Measurements from ENCODE around the gene FGF19.

The FGF19 gene

DNA sequence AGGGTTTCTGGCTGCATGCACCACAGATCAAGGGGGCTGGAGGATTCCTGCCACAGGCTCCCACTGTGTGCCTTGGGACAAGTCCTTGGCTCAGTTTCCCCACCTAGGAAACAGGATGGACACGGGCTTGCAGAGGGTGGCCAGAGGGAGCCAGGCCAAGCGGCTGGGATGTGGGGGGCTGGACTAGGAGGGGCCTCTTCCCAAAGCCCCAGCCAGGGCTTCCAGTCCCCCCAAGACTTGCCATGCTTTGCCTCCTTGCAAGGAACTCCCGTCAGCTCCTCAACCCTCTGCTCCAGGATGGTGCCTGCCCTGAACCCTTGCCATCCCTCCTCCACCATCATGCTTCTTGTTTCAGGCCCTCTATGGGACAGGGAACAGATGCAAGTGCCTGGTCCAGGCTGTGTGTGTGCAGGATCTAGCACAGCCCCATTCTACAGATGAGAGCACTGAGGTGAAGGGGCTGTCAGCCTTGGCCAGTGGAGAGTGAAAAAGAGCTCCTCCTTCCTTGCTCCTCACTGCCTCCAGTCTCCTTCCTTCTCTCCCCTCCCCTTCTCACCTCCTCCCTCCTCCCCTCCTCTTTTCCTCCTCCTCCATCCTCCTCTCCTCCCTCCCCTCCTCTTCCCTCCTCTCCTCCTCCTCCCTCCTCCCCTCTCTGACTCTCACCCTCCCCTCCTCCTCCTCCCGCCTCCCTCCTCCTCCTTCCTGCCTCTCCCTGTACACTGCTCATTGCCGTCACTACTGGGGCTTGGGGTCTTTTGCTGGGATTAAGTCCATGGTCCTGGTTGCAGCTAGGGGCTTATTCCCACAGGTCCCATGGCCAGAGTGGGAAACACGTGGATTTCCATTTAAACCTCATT lies 13.3 kb upstream of the FGF19 start:
- no peak for DNase-seq (ENCODE audit: low read depth in 2 of 2)

DNA sequence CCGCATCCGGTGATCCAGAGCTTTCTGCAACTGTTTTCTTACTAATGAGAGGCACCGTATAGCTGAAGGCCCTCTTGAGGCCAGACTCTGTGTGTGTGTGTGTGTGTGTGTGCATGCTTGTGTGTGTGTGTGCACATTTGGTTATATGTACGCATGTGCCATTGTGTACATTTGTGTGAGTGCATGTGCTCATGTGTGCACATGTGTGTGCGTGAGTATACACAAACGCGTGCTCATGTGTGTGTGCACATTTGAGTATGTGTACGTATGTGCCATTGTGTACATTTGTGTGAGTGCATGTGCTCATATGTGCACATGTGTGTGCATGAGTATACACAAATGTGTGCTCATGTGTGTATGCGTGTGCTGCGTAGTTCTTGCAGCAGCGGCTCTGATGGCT lies 12.3 kb upstream of the FGF19 start:
- DNase-seq (ENCODE audit: low read depth in 2 of 2) = no peak

DNA sequence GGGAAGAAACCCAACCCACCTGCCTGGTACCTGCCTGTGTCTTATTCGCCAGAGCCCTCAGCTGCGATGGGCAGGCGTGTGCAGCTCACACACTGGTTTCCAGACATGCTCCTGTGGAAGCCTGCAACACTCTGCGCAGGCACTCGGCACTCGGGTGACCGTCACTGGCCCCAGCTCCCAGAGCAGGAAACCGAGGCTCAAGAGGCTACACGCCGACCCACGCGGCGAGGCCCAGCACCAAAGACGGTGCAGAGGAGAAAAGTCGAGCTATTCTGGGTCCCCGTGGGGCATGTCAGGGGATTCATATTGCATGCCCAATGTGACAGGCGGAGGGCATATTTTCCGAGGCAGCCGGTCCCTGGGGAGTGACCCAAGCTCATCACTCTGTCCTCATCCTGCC lies 11.6 kb upstream of the FGF19 start:
- DNase-seq (ENCODE audit: low read depth in 2 of 2) = no peak

DNA sequence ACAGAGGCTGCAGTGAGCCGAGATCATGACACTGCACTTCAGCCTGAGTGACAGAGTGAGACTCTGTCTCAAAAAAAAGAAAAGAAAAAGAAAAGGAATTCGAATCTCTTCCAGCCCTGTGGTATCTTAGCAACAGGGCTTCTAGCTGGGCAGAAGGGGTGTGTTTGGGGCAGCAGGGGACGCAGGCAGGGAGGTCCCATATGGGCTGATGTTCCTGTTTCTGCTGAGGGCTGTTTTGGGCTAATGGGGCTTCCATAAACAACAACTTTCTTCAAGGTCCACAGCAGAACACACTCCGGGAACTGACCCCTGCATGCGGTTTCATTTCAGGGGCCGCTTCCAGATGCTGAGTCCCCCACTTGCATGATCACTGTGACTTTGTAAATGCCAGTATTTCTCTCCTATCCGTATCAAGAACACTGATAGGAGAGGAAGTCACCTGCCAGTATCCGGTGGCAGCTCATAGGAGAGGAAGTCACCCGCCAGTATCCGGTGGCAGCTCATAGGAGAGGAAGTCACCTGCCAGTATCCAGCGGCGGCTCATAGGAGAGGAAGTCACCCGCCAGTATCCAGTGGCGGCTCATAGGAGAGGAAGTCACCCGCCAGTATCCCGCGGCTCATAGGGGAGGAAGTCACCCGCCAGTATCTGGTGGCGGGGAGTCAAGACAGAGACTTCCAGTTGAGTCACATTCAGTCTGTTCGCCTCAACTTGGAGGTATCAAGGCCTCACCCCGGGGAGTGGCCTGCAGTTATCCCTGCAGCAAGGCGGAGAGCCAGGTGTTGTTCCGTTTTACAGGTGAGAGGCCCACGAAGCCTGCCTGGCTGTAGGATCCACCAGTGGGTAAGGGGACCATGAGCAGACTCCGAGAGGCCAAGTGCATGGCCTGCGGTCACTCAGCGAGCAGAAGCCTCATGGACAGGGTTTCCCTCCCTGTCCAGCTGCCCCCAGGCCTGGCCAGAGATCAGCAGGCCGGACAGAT lies 8.3 kb upstream of the FGF19 start:
- no peak for DNase-seq (ENCODE audit: low read depth in 2 of 2)

DNA sequence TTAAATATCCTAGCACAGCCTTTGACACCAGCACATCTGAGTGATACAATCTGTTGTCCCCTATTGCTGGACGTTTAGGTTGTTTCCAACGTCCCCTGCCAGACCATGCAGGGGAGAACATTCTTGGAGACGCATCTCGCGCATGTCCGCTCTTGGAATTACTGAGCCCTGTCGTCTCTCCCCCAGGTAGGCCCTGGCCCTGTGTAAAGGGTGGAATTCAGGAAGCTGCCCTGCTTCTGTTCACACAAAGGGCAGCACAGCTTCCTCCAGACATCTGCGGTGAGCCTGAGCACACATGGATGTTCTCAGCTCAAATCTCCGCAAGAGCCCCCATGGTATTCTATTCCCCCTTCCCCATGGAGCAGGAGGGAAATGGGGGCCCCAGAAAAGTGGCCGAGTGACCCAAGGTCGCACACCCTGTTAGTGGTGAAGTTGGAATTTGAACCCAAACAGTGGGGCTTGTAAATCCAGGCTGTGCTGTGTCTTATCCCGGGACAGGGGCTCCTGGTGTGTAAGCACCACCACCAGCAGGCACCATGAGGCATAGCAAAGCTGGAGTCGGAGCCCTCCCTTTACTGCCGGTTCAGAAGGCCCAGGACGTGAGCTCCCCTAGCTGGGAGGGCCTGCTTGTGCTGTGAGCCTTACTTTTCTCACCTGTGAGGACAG lies 5.0 kb upstream of the FGF19 start:
- no peak for DNase-seq (ENCODE audit: low read depth in 2 of 2)

DNA sequence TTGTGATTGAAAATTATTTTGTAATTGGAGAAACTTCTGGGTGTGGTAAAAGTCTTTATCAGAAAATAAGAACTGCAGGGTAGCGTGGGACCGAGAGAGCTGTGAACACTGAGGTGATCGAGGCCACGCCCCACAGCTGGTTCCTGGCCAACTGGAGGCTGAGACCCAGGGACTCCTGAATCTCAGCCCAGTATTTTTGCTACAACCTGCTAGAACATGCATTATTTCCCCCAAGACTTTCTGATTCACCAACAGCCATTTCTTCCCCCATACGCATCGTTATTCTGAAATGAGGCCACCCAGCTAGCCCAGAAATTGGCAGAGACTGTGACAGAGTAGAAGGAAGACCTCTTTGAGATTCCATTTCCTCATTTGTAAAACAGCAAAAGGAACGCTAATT lies 3.4 kb upstream of the FGF19 start:
- no peak for DNase-seq (ENCODE audit: low read depth in 2 of 2)

DNA sequence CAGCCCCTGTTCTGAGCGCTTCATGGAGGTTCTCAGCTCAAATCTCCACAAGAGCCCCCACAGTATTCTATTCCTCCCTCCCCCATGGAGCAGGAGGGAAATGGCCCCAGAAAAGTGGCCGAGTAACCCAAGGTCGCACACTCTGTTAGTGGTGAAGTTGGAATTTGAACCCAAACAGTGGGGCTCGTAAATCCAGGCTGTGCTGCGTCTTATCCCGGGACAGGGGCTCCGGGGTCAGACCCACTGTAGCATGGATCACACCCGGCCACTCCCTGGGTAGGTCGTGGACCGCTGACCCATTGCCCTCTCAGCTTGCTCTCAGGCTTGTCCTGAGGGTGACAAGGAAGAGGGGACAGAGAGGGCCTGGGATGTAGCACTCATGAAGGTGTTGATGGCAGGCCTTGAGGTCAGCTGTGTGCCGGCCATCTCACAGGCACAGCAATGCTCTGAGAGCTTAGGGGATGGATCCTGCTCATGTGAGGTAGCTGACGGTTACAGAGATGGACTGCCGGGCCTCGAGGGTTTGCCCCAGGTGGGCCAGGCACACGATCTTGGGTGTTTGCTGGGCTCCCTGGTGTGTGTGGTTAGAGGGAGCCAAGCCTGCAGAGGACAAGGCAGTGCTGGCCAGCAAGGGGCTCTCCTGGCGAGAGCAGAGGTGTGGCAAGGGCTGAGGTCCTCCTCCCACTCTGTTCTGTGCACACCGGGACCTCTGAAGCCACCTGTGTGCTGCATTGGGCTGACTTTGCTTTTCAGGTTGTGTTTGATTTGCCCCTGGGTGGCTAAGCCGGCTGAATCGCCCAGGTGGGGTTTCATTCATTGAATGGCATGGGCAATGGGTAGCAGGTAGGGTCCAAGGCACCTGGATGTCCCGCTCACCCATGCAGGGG lies 2.3 kb upstream of the FGF19 start:
- DNase-seq (ENCODE audit: low read depth in 2 of 2) = no peak

DNA sequence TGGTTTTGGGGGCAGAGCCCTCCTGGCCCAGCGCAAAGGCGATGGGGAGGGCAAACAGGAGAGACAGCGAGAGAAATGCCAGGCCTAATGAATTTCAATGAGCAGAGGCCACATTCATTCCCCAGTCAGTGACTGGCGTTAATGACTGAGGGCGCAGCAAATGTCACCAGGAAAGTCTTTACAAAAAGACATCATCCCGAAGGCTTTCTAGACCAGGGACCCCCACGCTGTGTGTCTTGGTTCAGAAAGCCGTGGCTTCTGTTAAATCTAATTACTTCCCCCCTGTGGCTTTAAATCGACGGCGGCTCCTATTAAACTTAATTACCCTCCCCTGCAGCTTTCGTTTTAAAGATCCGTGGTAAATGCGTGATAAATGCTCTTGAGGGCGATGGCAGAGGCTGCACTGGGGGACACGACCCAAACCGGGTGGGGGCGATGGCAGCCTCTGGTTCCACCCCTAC lies 1.6 kb upstream of the FGF19 start:
- no peak for DNase-seq (ENCODE audit: low read depth in 2 of 2)

DNA sequence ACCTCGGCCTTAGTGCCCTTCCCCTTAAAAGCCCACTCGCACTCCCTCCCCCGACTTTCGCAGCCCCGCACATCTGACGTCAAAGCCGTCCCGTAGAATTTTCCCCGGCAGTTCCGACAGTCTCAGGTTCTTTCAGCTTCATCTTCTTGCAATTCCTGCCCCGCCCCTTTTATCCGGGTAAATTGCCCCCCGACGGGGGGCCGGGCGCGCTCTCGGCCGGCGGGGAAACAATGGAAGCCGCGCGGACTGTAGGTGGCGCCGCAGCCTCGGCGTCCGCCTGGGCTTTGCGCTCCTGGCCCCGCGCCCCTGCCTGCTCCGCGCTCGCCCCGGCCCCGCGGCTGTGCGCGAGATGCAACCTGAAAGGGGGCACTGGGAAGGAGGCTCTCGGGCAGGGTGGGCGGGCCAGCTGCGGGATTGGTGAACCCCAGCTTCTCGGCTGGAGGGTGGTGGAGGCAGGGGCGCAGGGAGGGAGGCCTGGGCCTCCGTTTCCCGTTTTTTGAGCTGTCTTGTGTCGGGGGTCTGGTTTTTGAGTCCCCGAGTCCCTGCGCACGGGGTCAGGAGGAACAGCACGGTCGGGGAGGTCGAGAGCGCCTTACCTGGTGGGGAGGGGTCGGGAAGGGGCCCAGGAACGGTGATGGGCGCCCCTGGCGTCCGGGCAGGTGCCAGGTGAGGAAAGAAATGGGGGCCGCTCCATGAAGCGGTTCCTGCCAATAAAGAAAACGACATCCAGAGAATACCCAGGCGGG lies 859 bp upstream of the FGF19 start:
- DNase-seq (ENCODE audit: low read depth in 2 of 2) = no peak

DNA sequence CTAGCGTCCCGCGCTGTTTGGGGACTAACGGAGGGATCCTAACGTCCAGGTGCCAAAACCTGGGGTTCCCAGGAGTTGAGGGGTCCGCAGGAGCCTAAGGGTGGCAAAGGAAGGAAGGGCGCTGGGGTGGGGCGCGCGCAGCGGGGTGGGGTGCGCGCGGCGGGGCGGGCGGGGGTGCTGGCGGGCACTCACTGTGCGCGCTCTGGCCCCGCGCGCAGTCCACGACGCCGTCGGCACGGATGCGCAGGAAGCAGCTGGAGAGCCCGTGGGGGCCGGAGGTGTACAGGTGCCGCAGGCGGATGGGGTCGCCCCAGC lies 412 bp downstream of the FGF19 start:
- DNase-seq (ENCODE audit: low read depth in 2 of 2) = no peak

DNA sequence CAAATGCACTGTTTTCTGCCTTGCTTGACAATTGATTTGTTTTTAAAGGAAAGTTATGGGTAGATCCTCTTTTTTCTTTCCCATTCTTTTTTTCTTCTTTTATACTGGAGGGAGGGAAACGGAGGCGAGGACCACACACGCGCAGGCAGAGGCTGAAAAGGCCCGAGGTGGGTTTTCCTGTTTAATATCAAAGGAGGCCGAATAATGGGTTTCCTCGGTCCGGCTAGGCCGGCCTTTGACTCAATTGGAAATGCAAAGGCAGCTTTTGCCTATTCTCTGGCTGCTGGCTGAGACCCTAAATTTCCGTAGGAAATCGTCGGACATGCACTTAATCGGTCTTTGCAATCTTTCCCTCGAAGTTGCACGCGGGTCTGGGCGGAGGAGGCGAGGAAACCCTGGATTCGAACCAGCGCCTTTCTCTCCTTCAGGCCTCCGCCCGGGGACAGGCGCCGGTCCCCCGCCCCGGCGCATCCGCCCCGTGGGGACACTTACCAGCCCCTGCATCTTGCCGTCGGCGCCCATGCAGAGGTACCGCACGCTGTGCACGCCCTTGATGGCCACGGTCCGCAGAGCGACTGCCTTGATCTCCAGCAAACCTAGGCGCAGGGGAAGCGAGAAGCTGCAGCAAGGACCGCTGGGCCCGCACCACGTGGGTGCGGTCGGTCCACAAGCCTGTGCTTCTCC lies 911 bp downstream of the FGF19 start:
- DNase-seq (ENCODE audit: low read depth in 2 of 2) = no peak

DNA sequence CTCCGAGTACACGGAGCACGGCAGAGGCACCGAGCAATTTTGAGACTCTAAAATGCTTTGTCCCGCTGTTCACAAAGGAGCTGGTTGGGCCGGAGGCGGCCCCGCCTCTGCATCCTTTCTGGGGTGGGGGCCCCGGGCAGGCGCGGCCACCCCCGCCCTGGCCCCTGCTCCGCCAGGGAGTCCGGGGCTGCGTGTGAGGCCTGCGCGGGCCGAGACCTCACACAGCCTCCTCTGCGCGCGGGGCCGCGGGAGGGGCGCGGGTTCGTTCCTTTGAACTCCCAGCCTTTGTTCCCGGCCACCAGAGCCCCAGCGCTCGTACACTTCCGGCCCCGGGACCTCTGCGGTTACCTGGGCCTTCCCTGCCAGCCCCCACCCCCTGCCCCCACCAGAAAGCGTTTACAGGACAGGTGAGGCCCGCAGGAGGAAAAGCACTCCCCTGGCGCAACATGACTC lies 1.6 kb downstream of the FGF19 start:
- no peak for DNase-seq (ENCODE audit: low read depth in 2 of 2)

DNA sequence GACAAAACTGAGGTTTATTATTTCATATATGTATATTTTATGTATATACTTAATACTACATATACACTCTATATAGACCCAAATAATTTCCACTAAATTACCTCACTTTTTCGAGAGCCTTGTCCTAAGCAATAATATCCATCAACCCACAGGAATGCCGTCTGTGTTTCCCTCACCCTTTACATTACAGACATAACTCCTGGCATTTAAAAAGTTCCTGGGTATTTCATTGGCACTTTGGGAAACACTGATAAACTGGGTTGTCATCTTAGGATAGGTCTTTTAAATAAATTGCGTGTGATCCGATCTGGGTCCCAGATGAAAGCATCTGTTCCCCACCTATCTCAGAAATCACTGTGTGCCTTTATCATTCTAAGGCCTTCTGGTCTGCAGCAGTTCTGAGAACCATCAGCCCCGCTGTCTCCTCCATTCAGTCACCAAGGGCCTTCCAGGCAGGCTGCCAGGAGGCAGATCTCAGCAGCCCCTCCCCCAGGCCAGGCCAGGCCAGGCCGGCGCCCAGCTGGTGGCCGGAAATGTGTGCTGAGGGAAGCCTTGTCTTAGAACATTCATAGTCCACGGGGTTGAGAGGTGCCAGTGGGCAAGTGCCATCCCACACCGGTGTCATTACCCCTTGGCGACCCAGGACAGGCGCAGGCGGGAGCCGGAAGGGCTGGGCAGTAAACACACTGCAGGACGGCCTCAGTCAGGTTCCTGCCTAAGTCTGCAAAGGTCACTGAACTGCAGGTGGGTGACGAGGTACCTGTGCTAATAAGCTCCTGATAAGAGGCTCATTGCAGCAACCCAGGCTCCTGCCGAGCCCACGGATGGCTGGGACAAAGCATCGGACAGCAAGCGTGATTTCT lies 3.3 kb downstream of the FGF19 start:
- no peak for DNase-seq (ENCODE audit: low read depth in 2 of 2)

DNA sequence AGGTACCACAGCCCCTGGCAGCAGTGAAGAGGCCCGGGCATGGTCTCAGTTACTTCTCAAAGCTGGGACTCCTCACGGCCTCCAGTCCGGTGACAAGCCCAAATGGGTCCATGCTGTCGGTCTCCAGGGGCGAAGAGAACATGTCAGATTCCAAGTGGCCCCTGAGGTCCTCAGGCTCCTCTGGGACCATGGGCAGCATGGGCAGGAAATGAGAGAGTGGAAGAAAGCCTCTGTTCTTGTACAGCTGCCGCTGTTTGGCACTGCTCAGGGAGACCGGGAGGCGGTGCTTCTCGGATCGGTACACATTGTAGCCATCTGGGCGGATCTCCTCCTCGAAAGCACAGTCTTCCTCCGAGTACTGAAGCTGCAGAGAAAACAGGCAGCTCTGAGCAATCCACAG lies 4.6 kb downstream of the FGF19 start:
- no peak for DNase-seq (ENCODE audit: low read depth in 2 of 2)

DNA sequence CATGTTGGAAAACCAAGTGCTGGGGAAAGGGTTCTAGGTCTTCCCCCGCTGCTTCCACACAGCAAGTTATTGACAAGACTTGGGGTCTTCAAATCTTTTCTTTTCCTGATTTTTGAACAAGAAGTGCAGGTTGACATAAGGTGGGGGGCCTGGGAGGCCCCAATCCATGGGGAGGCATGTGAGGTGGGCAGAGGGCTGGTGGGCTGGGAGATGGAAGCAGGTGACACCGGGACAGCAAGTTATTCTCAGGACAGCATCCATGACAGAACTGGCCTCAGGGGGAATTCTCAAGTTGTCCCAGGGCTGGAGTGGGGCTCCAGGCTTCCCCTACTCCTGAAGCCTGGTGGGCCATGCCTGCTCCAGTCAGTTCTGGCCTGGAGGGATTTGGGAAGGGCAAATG lies 5.5 kb downstream of the FGF19 start:
- DNase-seq (ENCODE audit: low read depth in 2 of 2) = no peak

DNA sequence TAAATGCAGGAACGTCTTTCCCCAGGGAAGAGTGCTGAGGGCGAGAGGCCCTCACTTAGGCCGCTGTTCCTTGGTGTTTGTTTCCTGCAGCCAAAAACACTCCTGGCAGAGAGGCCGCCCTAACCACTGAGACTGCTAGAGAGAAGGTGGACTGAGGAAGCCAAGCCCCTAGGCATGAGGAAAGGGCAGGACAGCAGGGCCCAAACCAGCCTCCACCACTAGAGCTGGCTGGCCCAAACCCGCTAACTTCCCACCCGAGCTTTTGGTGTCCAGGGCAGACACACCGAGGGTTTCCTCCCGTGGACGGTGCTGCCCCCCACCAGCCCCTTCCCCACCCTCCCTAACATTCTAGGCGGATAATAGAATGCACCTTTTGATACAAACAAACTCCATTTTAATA lies 6.0 kb downstream of the FGF19 start:
- DNase-seq (ENCODE audit: low read depth in 2 of 2) = no peak

DNA sequence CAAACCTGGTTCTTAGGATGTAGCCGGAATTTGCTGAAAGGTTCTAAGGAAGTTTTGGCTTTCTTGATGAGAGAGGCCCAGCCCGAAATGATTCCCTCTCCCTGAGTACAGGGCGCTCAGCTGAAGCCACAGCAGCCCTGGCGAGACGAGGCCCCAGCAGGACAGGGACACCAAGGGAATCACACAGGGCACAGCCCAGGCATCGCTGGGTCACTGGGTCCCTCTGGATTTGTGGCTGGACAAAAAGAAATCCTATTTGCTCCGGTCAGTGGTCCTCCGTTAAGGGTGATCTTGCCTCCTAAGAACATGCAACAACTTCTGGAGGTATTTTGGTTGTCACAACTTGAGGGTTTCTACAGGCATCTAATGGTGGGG lies 6.4 kb downstream of the FGF19 start:
- DNase-seq (ENCODE audit: low read depth in 2 of 2) = no peak

DNA sequence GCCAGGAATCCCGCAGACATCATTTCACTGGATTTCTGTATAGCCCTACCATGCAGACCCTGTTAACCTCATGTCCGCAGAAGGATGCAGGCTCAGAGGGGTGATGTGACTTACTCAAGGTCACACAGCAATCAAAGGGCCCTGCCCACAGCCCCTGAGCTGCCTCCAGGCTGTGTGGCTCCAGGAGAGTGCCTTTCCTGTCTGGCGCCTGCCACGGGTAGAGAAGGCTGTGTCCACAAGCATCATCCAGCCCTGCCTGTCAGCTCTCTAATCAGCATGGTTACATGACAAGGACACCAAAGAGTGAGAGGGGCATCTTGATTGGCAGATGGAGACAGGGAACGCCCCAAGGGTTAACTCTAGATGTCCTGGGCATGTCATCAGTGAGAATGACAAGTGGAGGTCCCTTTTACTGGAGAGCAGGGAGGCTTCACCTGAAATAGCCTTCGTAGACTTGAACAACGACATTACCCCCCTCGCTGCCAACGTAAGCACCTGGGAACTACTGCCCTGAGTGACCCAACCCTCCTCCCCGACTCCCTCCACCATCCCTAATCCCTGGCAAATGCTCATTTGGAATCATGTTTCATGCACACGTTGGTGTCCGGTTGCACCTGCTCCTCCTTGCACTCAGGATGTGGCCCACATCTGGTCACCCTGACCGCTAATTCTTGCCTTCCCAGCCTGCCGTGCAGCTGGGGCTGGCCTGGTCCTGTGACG lies 6.9 kb downstream of the FGF19 start:
- no peak for DNase-seq (ENCODE audit: low read depth in 2 of 2)

Measured in stimulated activated CD8-positive, alpha-beta memory T cell treated with anti-CD3 and anti-CD28 coated beads, Interleukin-2, amount 100 ng/mL, for 48 hours (primary cell).